ENCODE measurements around the gene BMP5. TPM values are rescaled to one million over a fixed set of nuclear protein-coding genes. Genes with fewer than 3 reads are reported as not detected.

BMP5 gene
- total RNA-seq: 1 to 10 TPM; 1.8 to 3.9 (median 1.9) TPM

- in situ Hi-C loops (cut with MboI; ENCODE audit: low sequenced_read_pairs in 4 of 4): loop anchor here in 1 of 4 donors (25.0 kb wide), 1 partner anchor 413 kb away; no protein-coding TSS in a partner anchor
- intact Hi-C loops (cut with DNase I; ENCODE audit: low total_unique reads): no loop called here
- Histone ChIP-seq H3K4me3 (peak within 1 kb of the TSS; percentile 31 to 45 (median 38)), H3K27me3 (no peaks in the 10 kb centered on the region), H3K27ac (peak within 1 kb of the TSS; percentile 56 to 72 (median 60)), H3K9me3 (no peaks in the 10 kb centered on the region), H3K36me3 (no peaks in the 10 kb centered on the region), H3K4me1 (no peaks in the 10 kb centered on the region)
- DNase-seq (no peak), ATAC-seq (no peak)
- TF ChIP-seq POLR2A (IDR thresholded peaks at IDR 0.05) (no peak), CTCF (IDR thresholded peaks at IDR 0.05 in 4 of 5, conservative IDR thresholded peaks at IDR 0.05 in 1 of 5) (no peak)
Observed at GRCh38 chr6:55875400-55875799, at the start of gene BMP5. Gene BMP5 (minus strand): TSS chr6:55875590. CDS start chr6:55874865, 725 bp downstream.

GRCh38 chr6:55922406-55922805, 47.0 kb upstream of the BMP5 start:
- no peak for DNase-seq

GRCh38 chr6:55919716-55920308, 44.4 kb upstream of the BMP5 start:
- intact Hi-C loops (cut with DNase I; ENCODE audit: low total_unique reads) (no loop called here), in situ Hi-C loops (cut with MboI; ENCODE audit: low sequenced_read_pairs in 4 of 4) (no loop called here)
- ATAC-seq: no peak
- H3K36me3 ChIP-seq: no peaks in the 10 kb centered on the region
- no peaks in the 10 kb centered on the region for H3K4me1 ChIP-seq
- no peak overlapping the region for H3K27ac ChIP-seq
- no peaks in the 10 kb centered on the region for H3K9me3 ChIP-seq
- no peak for TF ChIP-seq POLR2A (IDR thresholded peaks at IDR 0.05)
- no peak for TF ChIP-seq CTCF (IDR thresholded peaks at IDR 0.05 in 4 of 5, conservative IDR thresholded peaks at IDR 0.05 in 1 of 5)
- no peak overlapping the region for H3K4me3 ChIP-seq
- DNase-seq: no peak
- no peaks in the 10 kb centered on the region for H3K27me3 ChIP-seq

More at GRCh38 chr6:55922406-55922805, 47.0 kb upstream of the BMP5 start:
- in situ Hi-C loops (cut with MboI; ENCODE audit: low sequenced_read_pairs in 4 of 4) (no loop called here), intact Hi-C loops (cut with DNase I; ENCODE audit: low total_unique reads) (no loop called here)
- Histone ChIP-seq H3K4me1 (no peaks in the 10 kb centered on the region), H3K4me3 (no peak overlapping the region), H3K9me3 (no peaks in the 10 kb centered on the region), H3K27ac (no peak overlapping the region), H3K36me3 (no peaks in the 10 kb centered on the region), H3K27me3 (no peaks in the 10 kb centered on the region)
- ATAC-seq: no peak
- TF ChIP-seq CTCF (IDR thresholded peaks at IDR 0.05 in 4 of 5, conservative IDR thresholded peaks at IDR 0.05 in 1 of 5) (no peak), POLR2A (IDR thresholded peaks at IDR 0.05) (no peak)

GRCh38 chr6:55918639-55919038, 43.2 kb upstream of the BMP5 start:
- ATAC-seq: peak in 1 of 2 donors; percentile 72

More at GRCh38 chr6:55918639-55919038, 43.2 kb upstream of the BMP5 start:
- H3K4me1 ChIP-seq: no peaks in the 10 kb centered on the region
- H3K36me3 ChIP-seq: no peaks in the 10 kb centered on the region
- peak overlapping the region in 1 of 4 donors; percentile 8 for H3K27ac ChIP-seq
- no peak overlapping the region for H3K4me3 ChIP-seq
- intact Hi-C loops (cut with DNase I; ENCODE audit: low total_unique reads) (no loop called here), in situ Hi-C loops (cut with MboI; ENCODE audit: low sequenced_read_pairs in 4 of 4) (no loop called here)
- TF ChIP-seq POLR2A (IDR thresholded peaks at IDR 0.05): no peak
- no peak for TF ChIP-seq CTCF (IDR thresholded peaks at IDR 0.05 in 4 of 5, conservative IDR thresholded peaks at IDR 0.05 in 1 of 5)
- no peaks in the 10 kb centered on the region for H3K27me3 ChIP-seq
- no peaks in the 10 kb centered on the region for H3K9me3 ChIP-seq
- DNase-seq: no peak
